ENCODE results near the gene NOG. TPM values are rescaled to one million over a fixed set of nuclear protein-coding genes. Genes with fewer than 3 reads are reported as not detected.

NOG gene
- total RNA-seq, 2 donors from 2014 or later, result 1.3 to 6.3 TPM

GRCh38 chr17:56641894-56642293 is 48.4 kb downstream of the NOG start:
- TF ChIP-seq CTCF (IDR thresholded peaks at IDR 0.05), result no peak
- no peak for TF ChIP-seq POLR2A (IDR thresholded peaks at IDR 0.05)
- no peak for TF ChIP-seq POLR2AphosphoS5 (IDR thresholded peaks at IDR 0.05)
- 65% methylated on average over 2 of the region's 2 CpGs for WGBS
- H3K9me3 ChIP-seq, result no peaks in the 10 kb centered on the region

GRCh38 chr17:56642424-56642823 is 48.9 kb downstream of the NOG start:
- WGBS, result 68% methylated on average over 3 of the region's 3 CpGs
- intact Hi-C loops (cut with DNase I), result no loop called here

More at GRCh38 chr17:56641894-56642293, 48.4 kb downstream of the NOG start:
- Histone ChIP-seq H3K4me1 (replicated peaks) (no peaks in the 10 kb centered on the region), H3K36me3 (no peaks in the 10 kb centered on the region), H3K4me3 (no peak overlapping the region), H3K27ac (no peak overlapping the region), H3K27me3 (replicated peaks; ENCODE audit: insufficient read depth) (peaks cover 11% of the 10 kb centered on the region)
- intact Hi-C loops (cut with DNase I), result no loop called here
- no peak for DNase-seq (ENCODE audit: low spot score)

More at GRCh38 chr17:56642424-56642823, 48.9 kb downstream of the NOG start:
- no peak overlapping the region for H3K27ac ChIP-seq
- no peaks in the 10 kb centered on the region for H3K36me3 ChIP-seq
- no peak for TF ChIP-seq CTCF (IDR thresholded peaks at IDR 0.05)
- no peak for TF ChIP-seq POLR2A (IDR thresholded peaks at IDR 0.05)
- TF ChIP-seq POLR2AphosphoS5 (IDR thresholded peaks at IDR 0.05), result no peak
- peaks cover 11% of the 10 kb centered on the region for H3K27me3 ChIP-seq (replicated peaks; ENCODE audit: insufficient read depth)
- H3K4me3 ChIP-seq, result no peak overlapping the region
- H3K4me1 ChIP-seq (replicated peaks), result no peaks in the 10 kb centered on the region
- no peaks in the 10 kb centered on the region for H3K9me3 ChIP-seq
- DNase-seq (ENCODE audit: low spot score), result no peak

Small RNAs within 50 kb of the gene (small RNA-seq; reads per million reads assigned to genes)
- 0 reads per million in 2 donors for gene RPL39P33

Other genes with a start within 250 kb of the NOG start
- gene C17orf67, start 240.2 kb downstream of the NOG start, total RNA-seq, result 1 to 10 TPM; 2.5 to 2.6 TPM
- gene DGKE, start 240.5 kb downstream of the NOG start, total RNA-seq, result 10 to 100 TPM in 1 of 2 donors, 1 to 10 TPM in 1; 7.7 to 13.3 TPM

Measured in prostate gland (tissue), 2 donors.